HL-60/S4 treated with phorbol 12-myristate 13-acetate at 8.2 ng/mL for 4 days and 3 days (cell line): ENCODE measurements around the gene RASGEF1C.

ENCODE experiments used
- in situ Hi-C: fragments of 300-500 bp; cut with MboI; formaldehyde crosslinking; loops from 2 replicates; pipeline ENCODE4 v1.15.0; 2022; ENCODE audit warnings: low sequenced_read_pairs

Gene RASGEF1C

DNA sequence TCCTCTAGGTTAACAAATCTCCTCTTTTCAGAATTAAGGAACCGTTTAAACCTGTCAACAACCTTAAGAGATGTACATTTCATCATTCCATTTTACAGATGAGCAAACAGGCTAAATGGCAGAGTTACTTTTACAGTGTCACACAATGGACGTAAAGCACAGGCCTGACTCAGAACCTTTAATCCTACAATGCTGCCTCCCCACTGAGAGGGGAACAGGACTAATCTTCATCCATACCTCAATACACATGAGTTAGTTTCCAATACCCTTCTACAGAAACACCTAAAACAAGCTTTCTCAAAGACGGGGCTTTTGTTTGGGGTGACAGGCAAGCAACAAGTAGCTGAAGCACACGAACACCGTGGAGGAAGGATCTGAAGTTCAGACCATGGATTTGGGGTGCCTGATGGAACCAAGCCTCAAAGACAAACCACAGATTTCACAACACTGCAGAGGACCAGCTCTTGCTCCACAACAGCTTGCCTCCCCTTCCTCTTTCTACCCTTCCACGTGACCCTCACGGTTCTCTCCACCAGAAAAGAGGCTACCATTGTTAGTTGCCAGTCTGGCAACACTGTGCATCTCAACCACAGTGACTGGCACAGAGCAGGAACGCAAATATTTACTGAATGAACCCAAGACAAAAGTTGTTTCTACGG, 139.3 kb downstream of the RASGEF1C start:
- in situ Hi-C loops, result no loop called here

DNA sequence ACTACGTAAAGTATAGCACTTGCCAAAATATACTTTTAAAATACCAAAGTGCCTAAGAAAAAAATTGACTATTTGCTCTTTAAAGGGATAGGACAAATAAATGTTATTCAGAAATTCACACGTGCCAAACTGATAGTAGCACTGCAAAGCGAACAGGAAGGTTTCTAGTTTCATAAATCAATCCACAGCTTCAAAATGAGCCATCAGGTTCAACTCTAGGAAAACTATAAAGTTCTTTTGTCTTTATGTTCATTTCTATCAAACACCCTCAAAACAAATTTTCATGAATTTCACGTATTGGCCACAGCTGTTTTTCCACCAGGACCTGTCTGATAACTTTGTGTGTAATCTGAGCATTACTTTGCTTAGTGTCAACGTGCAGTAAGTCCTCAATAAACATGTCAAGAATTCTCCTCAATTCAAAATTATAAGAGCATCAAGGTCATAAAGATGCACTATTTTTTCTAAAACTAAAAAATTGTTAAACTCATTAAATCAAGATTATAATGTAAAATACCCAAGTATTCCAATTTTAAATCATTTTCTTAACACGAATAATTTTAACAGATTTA, 140.4 kb downstream of the RASGEF1C start:
- in situ Hi-C loops, result no loop called here

DNA sequence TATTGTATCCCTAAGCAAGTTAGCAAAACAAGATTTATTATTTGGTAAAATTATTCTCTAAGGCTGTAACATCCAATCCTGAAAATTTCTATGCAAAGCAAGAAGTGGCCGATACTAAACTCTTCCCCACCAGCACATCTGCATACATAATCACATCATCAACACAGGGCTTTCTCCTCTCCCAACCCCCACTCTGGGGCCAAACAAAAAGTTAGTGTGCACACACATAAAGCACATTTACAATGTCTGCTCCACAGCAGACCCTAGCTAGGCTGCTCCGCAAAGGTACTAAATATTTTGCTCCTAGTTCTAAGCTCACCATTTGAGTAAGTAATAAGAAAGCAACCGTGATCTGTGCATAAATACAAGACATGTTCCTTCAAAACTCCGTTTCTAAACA, 141.0 kb downstream of the RASGEF1C start:
- in situ Hi-C loops, result no loop called here

DNA sequence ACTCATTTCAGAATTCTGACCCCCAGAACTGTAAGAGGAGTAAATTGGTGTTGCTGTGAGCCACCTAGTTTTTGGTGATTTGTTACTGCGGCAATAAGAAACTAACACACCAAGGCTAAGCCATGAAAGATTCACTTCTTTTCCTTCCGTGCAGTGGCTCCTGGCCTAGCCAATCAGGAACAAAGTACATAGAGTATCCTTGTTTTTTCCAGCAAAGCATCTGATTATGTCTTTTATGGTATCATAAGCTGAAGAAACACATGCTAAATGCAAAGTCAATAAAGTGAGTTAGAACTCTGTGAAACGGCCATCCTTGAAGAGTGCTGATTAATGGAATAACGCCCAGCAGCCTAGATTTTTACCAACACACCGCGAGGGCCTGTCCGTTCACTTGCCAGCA, 148.8 kb downstream of the RASGEF1C start:
- in situ Hi-C loops, result no loop called here

DNA sequence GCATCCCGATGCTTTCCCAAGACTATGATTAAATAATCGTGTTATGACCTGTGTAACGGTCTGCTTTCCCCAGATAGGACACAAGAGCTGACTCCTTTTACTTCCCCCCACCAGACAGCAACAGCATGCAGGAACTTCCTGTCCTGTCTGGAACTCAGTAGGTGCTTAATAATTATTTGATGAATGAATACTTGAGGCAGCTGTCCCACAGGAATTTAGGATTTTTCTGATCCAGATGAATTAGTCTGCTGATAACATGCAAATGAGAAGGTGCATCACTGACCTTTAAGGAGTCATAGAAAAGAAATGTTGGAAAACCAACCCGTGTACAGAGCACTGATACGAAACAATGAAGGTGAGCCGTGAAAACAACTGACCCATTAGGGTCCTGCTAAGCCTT, 149.7 kb downstream of the RASGEF1C start:
- in situ Hi-C loops, result no loop called here

DNA sequence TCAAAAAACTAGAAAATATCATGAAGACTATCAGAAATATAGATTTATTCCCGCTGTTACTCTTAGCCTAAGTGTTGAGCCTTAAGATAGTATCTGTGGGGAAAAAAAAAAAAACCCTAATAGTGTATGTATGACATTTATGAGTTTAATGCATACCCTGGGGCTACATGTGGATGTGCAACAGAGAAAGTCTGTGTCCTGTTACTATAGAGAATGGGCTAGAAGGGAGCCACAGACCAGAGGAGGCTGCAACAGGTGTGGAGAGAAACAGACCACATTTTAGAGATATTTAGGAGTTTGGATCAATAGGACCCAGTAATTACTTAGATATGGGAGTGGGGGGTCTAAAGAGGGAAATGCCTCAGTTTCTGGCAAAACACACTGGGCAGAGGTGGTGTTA, 152.9 kb downstream of the RASGEF1C start:
- in situ Hi-C loops, result no loop called here

DNA sequence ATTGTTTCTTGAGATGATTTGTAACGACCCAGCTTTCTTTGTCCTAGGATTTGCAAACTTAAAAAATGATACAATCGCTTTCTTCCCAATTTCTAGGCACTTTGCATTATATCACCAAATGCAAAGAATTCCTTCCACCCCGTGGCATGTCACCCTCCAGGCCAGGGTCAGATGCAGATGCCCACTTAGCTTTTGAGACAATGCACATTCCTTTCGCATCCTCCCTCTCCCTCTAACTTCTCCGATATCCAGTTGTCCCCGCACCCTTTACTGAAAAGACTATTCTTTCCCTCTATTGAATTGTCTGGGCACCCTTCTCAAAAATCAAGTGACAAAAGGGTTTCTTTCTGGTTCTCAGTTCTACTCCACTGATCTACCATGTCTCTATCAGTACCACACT, 154.8 kb downstream of the RASGEF1C start:
- in situ Hi-C loops, result no loop called here

DNA sequence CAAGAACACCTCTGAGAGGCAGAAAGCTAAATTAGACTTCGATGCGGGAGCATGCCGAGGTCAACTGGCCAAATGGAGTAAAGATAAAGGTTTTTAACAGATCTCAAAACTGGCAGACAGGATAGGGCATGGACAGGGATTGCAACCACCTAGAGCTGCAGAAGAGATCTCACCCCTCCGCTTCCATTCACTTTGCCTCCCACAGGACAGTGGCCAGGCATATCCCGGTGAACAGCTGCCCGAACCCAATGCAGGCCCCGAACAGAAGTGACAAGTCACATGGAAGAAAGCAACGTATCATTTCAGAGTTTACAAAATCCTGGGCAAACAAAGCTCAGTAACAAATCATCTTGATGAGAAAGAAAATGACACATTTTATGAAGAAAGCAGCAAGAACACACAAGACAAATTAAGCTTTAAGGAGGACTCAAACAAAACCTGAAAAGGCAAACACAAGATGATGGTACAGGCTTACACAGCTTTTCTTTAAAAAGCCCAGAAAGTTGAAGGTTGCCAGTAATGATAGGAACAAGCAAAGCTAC, 155.9 kb downstream of the RASGEF1C start:
- in situ Hi-C loops, result no loop called here

DNA sequence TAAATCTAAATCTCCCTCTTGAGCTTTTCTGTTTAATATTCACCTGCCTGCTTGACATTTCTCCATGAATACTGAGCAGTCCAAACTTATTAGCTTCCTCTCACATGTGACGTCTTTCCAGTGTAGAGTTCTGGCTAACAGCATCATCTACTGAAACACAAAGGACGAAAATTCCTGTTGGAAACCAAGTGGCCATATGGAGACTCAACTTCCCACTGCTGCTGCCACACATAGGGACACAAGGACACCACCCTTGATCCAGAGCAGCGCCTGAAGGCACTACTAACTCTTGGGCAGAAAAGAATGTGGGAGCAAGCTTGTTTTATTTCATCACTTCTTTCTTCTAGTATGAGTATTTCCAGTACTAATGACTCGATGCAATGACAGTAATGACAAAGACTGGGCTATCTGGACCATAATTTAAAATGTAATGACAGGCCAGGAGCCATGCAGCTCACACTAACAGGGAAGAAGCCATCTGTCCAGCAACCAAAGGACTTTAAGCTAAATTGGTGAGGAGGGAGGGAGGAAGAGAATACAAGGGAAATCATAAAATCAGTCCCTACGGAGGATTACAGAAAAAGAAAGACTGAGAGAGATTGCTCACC, 156.7 kb downstream of the RASGEF1C start:
- in situ Hi-C loops, result no loop called here
